ENCODE data around the gene PCDH9.
A peak's percentile ranks its signal among the peaks of the same experiment; 100 is the strongest.

PCDH9 gene

GRCh38 chr13:67224148-67224846 lies 5.8 kb downstream of the PCDH9 start:
- DNase-seq = peak; percentile 56

- no peak for DNase-seq
These were observed 6.4 kb downstream of the PCDH9 start for GRCh38 chr13:67223742-67224141.

DNA sequence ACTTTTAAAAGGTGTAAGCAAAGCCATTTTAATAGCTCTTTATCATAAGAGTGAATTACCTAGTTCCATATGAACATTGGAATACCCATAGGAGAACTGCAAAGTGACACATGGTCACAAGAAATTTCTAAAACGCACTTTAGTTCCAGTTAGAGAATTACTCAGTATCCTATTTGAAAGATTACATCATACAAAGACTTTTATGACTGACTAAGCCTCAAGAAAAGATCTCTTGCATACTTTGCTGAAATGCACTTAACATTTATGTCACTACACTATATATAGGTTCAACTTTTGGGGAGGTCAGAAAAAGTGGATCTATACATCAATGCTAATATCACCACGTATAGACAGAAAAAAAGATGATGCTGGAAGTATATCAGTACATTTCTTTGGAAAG lies 7.1 kb downstream of the PCDH9 start:
- DNase-seq = no peak

DNA sequence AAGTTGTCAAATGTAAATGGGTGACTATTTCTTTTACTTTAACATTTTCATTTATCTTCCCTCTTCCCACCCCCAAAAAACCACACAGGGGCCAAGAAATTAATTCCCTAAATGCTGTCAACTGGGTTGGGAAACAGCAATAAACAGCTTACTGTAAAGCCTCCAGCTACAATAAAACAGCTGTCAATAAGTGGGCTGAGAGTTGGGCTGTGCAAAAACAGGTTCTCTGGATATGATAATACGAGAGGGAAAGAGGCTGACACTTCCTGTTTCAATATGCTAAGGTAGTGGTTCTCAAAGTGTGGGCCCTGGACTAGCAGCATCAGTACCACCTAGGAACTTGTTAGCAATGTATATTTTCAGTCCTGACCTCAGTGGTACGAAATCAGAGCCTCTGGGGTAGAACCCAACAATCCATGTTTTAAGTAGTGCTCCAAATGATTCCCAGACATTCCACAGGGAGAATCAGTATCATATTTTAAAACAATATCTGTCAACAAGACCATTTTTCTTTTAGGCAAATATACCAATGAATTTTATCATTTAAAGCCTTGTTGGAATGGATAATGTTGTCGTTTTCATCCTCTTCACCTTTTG lies 8.4 kb downstream of the PCDH9 start:
- DNase-seq = no peak

GRCh38 chr13:67219113-67219512 lies 11.0 kb downstream of the PCDH9 start:
- DNase-seq = no peak

GRCh38 chr13:67217880-67218279 lies 12.3 kb downstream of the PCDH9 start:
- DNase-seq = no peak

DNA sequence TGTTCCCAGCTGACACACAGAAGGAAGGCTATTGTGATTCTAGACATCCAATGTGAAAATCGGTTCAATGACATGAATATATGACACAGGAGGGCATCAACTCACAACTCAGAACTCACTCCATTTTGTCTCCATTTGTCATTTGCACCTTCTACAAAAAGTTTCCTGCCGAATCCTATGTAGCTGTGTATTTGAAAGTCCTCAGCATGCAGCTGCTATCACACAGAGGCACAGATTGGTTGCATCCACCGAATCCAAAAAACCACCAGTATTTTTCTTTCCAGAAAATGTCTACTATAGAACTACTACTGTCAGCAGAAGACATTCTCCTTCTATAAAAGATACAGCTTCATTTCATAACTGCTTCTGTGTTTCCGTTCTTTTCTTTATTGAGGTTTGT lies 13.3 kb downstream of the PCDH9 start:
- DNase-seq = no peak

- DNase-seq = no peak
These were observed 19.9 kb downstream of the PCDH9 start for GRCh38 chr13:67210208-67210607.

DNA sequence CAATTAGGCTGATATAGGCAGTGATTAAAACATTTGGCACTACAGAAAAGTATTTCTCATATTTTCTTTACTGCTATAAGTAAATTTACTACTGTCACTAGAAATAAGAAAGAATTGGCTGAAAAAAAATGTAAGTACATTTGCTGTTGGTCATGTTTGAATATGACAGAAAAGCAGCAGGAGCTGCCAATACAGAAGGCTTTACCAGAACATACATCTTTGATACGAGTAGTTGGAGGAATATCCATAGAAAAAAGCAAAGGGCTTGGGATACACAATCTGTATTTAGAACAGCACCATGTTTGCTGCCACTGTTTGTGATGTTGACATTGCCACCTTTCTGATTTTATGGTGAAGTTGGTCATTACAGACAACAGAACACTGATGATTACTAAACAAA lies 21.6 kb downstream of the PCDH9 start:
- DNase-seq = no peak

- no peak for DNase-seq
These were observed 25.4 kb downstream of the PCDH9 start for GRCh38 chr13:67204764-67205163.

DNA sequence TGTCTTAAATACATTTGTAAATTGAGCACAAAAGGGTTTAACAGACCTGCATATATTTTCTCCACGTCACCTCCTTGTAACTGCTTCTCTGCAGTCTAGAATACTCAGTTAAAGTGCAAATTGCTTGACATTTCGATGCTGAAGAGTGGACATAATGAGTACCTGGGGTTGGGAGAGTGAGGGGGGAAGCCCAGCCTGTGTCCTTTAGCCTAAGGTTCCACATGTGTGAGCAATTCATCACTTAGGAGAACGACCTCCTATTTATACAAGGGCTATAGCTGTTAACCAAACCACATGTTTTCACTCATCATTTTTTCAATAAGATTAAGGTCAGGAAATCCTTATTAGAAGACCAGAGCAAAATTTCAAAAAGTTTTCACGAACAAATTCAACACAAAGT lies 29.5 kb downstream of the PCDH9 start:
- no peak for DNase-seq

GRCh38 chr13:67200183-67200582 lies 30.0 kb downstream of the PCDH9 start:
- no peak for DNase-seq

- no peak for DNase-seq
These were observed 32.4 kb downstream of the PCDH9 start for GRCh38 chr13:67197704-67198103.

GRCh38 chr13:67193979-67194378 lies 36.2 kb downstream of the PCDH9 start:
- DNase-seq = no peak

DNA sequence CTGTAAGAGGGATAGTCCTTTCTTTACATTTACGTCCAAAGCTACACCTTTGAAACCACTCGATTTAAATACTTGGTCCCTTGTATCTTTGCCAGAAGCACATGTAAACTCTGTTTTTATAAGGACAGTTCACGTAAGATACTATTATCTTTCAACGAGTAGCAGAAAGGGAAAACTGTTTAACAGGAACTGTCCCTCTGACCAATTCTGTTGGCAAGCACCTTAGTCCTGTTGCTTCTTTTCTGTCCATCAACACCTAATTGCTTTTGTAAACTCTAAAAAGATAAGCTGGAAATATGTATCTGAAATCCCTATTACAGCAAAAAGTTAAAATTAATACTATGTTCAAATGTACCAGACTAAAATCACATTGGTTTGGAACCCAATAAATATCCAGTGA lies 37.4 kb downstream of the PCDH9 start:
- no peak for DNase-seq

- DNase-seq = no peak
These were observed 43.1 kb downstream of the PCDH9 start for GRCh38 chr13:67186995-67187569.

- DNase-seq = no peak
These were observed 45.9 kb downstream of the PCDH9 start for GRCh38 chr13:67184247-67184646.

DNA sequence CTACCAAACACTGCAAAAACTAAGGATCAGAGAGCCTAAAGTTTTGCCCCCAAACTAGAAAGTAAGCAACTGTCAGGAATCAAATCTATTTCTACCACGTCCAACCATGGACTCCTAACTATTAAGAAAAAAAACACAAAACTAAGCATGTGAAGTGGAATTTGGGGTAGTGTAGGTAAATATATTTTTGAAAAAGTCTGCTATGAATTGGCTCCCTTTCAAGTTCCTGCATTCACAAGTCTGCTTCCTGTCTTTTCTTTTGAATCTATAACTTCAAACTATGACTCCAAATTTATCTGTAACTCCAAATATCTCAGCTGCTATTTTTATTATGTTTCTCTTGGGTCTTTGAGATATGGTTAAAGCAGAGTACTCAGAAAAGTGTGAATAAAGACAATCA lies 47.0 kb downstream of the PCDH9 start:
- DNase-seq = no peak

- no peak for DNase-seq
These were observed 54.2 kb downstream of the PCDH9 start for GRCh38 chr13:67175836-67176459.

- no peak for DNase-seq
These were observed 61.8 kb downstream of the PCDH9 start for GRCh38 chr13:67168384-67168783.

DNA sequence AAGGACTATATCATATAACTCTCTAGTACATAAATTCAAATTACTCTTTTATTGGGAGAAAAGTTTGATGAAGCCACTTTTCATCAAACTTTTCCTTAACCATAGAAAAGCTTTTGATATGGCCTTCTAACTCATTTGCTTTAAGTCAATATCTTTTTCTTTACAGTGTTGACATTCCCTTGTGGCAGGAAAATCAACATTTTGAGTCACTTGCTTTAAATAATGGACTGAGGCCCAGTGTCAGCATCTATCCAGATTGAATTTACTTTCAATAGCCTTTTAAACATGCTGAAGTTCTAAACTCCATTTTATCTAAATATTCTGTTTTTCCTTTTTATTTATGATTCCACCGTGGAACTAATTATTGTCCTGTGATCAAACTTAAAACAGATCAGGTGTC lies 62.7 kb downstream of the PCDH9 start:
- DNase-seq = no peak

DNA sequence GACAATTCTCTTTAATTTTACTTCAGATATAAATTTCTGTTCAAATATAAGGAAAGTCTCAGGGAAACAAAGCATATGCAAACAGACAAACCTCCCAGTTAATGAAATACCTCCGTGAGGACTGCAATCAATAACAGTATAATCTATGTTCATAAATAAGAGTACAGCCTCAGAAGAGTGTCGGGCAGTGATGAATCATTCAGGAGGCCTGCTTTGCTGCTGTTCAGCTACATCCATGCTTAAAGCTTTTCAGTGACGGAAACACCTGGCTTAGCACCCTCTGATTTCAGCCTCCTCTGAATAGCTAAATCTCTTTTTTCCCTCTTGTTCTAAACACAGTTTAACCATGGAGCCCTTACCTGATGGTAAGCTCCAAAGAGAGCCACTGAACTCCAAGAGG lies 69.0 kb downstream of the PCDH9 start:
- no peak for DNase-seq

GRCh38 chr13:67158903-67159302 lies 71.2 kb downstream of the PCDH9 start:
- DNase-seq = no peak

GRCh38 chr13:67156723-67157060 lies 73.4 kb downstream of the PCDH9 start:
- DNase-seq = no peak
